ENCODE data around the gene PRXL2C. TPM values are rescaled to one million over a fixed set of nuclear protein-coding genes. Genes with fewer than 3 reads are reported as not detected.
"Not testable (repeated sequence)": the region's sequence is repeated elsewhere in the genome, so short reads cannot be mapped to it uniquely, and the experiment has no call there.

PRXL2C gene
- total RNA-seq, 1 donor from 2014 or later: 9.5 TPM

GRCh38 chr9:96638606-96639364, 16.3 kb downstream of the PRXL2C start:
- no peak for DNase-seq (ENCODE audit: low read depth)
- FAIRE-seq: no peak
- H3K4me3 ChIP-seq (ENCODE audit: low read depth, low read length): no peak overlapping the region
- H3K36me3 ChIP-seq (ENCODE audit: control insufficient read depth, insufficient read depth, low read length): no peaks in the 10 kb centered on the region
- no peaks in the 10 kb centered on the region for H3K27me3 ChIP-seq (ENCODE audit: control insufficient read depth, insufficient read depth, low read length)
- TF ChIP-seq, protein P1, sequence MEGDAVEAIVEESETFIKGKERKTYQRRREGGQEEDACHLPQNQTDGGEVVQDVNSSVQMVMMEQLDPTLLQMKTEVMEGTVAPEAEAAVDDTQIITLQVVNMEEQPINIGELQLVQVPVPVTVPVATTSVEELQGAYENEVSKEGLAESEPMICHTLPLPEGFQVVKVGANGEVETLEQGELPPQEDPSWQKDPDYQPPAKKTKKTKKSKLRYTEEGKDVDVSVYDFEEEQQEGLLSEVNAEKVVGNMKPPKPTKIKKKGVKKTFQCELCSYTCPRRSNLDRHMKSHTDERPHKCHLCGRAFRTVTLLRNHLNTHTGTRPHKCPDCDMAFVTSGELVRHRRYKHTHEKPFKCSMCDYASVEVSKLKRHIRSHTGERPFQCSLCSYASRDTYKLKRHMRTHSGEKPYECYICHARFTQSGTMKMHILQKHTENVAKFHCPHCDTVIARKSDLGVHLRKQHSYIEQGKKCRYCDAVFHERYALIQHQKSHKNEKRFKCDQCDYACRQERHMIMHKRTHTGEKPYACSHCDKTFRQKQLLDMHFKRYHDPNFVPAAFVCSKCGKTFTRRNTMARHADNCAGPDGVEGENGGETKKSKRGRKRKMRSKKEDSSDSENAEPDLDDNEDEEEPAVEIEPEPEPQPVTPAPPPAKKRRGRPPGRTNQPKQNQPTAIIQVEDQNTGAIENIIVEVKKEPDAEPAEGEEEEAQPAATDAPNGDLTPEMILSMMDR (IDR thresholded peaks at IDR 0.05; ENCODE audit: insufficient read depth, low read length, severe bottlenecking): no peak

- FAIRE-seq (no peak), DNase-seq (ENCODE audit: low read depth) (no peak)
- Histone ChIP-seq H3K27me3 (ENCODE audit: control insufficient read depth, insufficient read depth, low read length) (no peaks in the 10 kb centered on the region), H3K4me3 (ENCODE audit: low read depth, low read length) (no peak overlapping the region), H3K36me3 (ENCODE audit: control insufficient read depth, insufficient read depth, low read length) (no peaks in the 10 kb centered on the region)
- TF ChIP-seq, protein P1 (IDR thresholded peaks at IDR 0.05; ENCODE audit: insufficient read depth, low read length, severe bottlenecking): no peak
Measured at GRCh38 chr9:96636368-96636767, 18.7 kb downstream of the PRXL2C start.

GRCh38 chr9:96633579-96633978, 21.5 kb downstream of the PRXL2C start:
- FAIRE-seq; DNase-seq (ENCODE audit: low read depth); H3K36me3 ChIP-seq (ENCODE audit: control insufficient read depth, insufficient read depth, low read length); H3K4me3 ChIP-seq (ENCODE audit: low read depth, low read length); H3K27me3 ChIP-seq (ENCODE audit: control insufficient read depth, insufficient read depth, low read length): not testable (repeated sequence)

DNA sequence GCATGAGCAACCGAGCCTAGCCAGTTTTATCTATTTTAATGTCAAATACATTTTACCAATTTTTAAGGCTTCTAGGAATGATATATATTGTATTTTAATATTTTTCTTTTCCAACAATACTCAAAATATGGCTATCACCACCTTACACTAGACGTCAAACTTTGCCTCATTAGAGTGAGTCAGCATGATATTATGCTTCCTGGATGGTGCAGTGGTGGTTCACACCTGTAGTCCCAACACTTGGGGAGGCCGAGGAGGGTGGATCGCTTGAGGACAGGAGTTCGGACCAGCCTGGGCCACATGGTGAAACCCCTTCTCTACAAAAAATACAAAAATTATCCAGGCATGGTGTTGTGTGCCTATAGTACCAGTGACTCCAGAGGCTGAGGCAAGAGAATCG, 28.2 kb downstream of the PRXL2C start:
- no peak for DNase-seq (ENCODE audit: low read depth)
- TF ChIP-seq, protein P1 (IDR thresholded peaks at IDR 0.05; ENCODE audit: insufficient read depth, low read length, severe bottlenecking): no peak
- no peak overlapping the region for H3K4me3 ChIP-seq (ENCODE audit: low read depth, low read length)
- no peaks in the 10 kb centered on the region for H3K36me3 ChIP-seq (ENCODE audit: control insufficient read depth, insufficient read depth, low read length)
- no peak for FAIRE-seq
- no peaks in the 10 kb centered on the region for H3K27me3 ChIP-seq (ENCODE audit: control insufficient read depth, insufficient read depth, low read length)

DNA sequence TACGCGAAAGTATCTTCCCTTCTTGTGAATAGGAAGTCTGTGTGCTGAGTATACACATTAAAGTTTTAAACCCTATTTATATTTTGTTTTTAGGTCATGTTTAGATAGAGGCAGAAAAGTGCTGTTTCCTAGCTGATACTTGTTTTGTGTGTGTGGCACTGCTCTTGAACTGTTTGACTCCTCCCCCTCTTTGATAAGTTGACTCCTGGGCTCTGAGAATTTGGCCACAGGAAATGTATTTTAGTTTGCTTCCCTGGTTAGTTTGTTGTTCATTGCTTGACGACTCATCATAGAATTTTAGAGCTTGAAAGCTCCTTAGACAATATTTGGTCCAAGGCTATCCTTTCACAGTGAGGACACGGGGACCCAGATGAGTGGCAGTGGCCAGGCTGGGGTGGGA, 33.5 kb downstream of the PRXL2C start:
- DNase-seq (ENCODE audit: low read depth): no peak
- Histone ChIP-seq H3K36me3 (ENCODE audit: control insufficient read depth, insufficient read depth, low read length) (no peaks in the 10 kb centered on the region), H3K27me3 (ENCODE audit: control insufficient read depth, insufficient read depth, low read length) (no peaks in the 10 kb centered on the region), H3K4me3 (ENCODE audit: low read depth, low read length) (no peak overlapping the region)
- FAIRE-seq: no peak
- TF ChIP-seq, protein P1 (IDR thresholded peaks at IDR 0.05; ENCODE audit: insufficient read depth, low read length, severe bottlenecking): no peak

GRCh38 chr9:96620832-96621269, 34.3 kb downstream of the PRXL2C start:
- H3K36me3 ChIP-seq (ENCODE audit: control insufficient read depth, insufficient read depth, low read length): no peaks in the 10 kb centered on the region
- H3K27me3 ChIP-seq (ENCODE audit: control insufficient read depth, insufficient read depth, low read length): no peaks in the 10 kb centered on the region
- TF ChIP-seq, protein P1 (IDR thresholded peaks at IDR 0.05; ENCODE audit: insufficient read depth, low read length, severe bottlenecking): no peak
- FAIRE-seq (no peak), DNase-seq (ENCODE audit: low read depth) (no peak)
- H3K4me3 ChIP-seq (ENCODE audit: low read depth, low read length): no peak overlapping the region

All from bronchial epithelial cell (primary cell).